CD4-positive, alpha-beta T cell treated with Interleukin-4 for 1 hour (primary cell): Measurements from ENCODE around the gene RBP3.

ENCODE experiments used
- DNase-seq, 2 donors: peaks; one replicate each; pipeline ENCODE4 v3.0.0-alpha.2; 2020 to 2022

The RBP3 gene

GRCh38 chr10:47337310-47337709, 10.9 kb upstream of the RBP3 start:
- DNase-seq, result peak in 1 of 2 donors; percentile 3

DNA sequence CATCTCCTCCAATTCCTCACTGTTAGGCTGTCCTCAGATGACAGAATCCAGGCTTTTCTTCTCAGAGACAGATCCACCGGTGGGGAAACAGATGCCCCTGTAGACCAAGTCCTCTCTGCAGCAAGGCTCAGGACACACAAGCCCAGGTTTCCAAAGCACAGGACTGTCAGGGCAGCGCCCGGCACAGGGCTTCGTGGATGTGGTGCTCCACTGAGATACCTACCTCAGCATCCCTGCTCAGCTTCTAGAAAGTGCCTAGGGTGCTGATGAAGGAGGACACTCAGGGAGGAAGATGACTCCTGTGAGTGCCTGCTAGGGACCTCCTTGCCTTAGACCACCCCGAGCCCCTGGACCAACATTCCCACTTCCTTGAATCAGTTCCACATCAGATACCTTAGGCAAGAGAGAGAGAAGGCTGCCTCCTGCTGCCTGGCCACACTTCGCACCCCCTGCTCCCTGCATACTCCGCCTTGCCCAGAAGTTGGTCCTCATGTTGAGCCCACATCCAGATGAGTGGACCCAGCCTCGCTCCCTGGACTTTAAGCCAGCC, 8.9 kb upstream of the RBP3 start:
- DNase-seq, result no peak

DNA sequence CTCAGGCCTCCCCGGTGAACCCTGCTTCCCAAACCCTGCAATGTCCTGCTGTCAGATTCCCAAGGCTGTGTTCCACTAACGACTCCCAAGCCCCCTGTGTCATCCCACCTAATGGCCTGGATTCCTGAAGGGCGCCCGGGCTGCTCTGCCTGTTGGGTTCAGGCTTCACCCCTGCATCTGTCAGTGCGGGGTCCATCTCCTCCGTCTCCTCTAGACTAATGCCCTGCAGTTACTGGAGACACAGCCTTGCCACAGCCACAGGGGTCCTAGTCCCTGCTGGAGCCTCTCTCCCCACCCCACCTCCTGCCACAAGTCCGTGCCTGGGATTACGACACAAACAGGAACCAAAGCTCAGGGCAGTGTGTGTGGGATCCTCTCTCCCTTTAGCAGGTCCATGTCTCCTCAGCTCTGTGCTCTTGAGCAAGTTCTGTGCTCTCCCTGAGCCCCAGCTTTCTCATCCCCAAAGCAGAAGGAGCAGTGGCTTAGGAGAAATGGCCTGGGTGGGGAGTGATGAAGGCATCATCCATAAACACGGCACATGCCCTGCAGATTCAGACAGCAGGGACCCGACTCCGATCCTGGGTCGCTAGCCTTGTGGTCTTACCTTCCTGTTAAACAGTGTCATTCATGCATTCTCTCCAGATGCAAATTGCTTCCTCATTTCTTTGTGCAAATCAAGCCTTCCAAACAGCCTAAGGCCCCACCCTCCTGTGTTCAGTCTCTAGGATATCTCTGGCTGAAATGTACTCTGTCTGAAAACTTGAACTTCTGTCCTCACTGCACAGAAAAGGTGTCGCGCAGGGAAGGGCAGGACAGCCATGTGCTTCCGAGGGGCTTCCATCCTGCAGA, 8.2 kb upstream of the RBP3 start:
- DNase-seq, result peak in 1 of 2 donors; percentile 8

DNA sequence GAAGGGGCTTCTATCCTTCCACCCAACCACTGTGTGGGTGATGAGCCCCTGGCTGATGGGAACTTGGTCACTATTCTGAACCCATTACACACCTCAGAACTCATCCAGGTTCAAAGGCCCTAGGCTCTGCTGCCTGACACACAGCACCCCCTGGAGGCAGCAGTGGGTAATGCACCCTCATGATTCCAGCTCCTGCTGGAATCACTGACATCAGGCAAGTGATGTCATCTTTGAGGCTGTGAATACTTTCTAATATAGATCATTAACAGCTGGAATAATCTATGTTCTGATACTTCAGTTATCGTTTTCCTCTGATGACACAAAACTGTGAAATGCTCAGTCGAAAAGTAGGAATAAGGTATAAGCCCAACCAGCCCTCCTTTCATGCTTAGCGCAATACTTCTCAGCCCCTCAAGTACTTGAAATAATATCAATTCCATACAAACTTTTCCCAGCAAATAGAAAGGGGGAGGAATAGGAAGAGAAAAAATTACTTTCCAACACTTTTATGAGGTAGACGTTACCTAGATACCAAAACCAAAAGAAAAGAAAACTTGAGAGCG, 7.5 kb upstream of the RBP3 start:
- peak; percentile 51 to 63 for DNase-seq

GRCh38 chr10:47344996-47345870, 2.9 kb upstream of the RBP3 start:
- no peak for DNase-seq

GRCh38 chr10:47346581-47347302, 1.4 kb upstream of the RBP3 start:
- no peak for DNase-seq

GRCh38 chr10:47347303-47347675, 874 bp upstream of the RBP3 start:
- no peak for DNase-seq

DNA sequence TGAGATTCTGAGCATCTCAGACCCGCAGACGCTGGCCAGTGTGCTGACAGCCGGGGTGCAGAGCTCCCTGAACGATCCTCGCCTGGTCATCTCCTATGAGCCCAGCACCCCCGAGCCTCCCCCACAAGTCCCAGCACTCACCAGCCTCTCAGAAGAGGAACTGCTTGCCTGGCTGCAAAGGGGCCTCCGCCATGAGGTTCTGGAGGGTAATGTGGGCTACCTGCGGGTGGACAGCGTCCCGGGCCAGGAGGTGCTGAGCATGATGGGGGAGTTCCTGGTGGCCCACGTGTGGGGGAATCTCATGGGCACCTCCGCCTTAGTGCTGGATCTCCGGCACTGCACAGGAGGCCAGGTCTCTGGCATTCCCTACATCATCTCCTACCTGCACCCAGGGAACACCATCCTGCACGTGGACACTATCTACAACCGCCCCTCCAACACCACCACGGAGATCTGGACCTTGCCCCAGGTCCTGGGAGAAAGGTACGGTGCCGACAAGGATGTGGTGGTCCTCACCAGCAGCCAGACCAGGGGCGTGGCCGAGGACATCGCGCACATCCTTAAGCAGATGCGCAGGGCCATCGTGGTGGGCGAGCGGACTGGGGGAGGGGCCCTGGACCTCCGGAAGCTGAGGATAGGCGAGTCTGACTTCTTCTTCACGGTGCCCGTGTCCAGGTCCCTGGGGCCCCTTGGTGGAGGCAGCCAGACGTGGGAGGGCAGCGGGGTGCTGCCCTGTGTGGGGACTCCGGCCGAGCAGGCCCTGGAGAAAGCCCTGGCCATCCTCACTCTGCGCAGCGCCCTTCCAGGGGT, 703 bp downstream of the RBP3 start:
- no peak for DNase-seq

DNA sequence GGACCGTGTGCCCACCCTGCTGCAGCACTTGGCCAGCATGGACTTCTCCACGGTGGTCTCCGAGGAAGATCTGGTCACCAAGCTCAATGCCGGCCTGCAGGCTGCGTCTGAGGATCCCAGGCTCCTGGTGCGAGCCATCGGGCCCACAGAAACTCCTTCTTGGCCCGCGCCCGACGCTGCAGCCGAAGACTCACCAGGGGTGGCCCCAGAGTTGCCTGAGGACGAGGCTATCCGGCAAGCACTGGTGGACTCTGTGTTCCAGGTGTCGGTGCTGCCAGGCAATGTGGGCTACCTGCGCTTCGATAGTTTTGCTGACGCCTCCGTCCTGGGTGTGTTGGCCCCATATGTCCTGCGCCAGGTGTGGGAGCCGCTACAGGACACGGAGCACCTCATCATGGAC, 1.4 kb downstream of the RBP3 start:
- DNase-seq, result no peak

DNA sequence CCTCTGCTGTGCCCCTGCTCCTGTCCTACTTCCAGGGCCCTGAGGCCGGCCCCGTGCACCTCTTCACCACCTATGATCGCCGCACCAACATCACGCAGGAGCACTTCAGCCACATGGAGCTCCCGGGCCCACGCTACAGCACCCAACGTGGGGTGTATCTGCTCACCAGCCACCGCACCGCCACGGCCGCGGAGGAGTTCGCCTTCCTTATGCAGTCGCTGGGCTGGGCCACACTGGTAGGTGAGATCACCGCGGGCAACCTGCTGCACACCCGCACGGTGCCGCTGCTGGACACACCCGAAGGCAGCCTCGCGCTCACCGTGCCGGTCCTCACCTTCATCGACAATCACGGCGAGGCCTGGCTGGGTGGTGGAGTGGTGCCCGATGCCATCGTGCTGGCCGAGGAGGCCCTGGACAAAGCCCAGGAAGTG, 1.8 kb downstream of the RBP3 start:
- DNase-seq, result no peak

GRCh38 chr10:47350671-47351640, 2.8 kb downstream of the RBP3 start:
- DNase-seq, result no peak

GRCh38 chr10:47351899-47352815, 4.0 kb downstream of the RBP3 start:
- DNase-seq, result no peak

DNA sequence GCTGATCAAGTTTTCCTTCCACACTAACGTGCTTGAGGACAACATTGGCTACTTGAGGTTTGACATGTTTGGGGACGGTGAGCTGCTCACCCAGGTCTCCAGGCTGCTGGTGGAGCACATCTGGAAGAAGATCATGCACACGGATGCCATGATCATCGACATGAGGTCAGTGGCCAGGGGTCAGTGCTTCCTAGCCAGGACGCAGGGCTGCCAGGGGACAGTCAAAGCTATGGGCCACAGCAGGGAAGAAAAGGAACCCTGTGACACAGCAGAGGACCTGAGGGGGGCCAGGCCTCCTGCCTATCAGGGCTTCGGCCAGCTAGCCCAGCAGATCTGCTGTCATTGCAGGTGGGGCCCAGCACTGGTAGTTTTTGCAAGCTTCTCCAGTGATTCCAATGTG, 5.2 kb downstream of the RBP3 start:
- DNase-seq, result no peak

DNA sequence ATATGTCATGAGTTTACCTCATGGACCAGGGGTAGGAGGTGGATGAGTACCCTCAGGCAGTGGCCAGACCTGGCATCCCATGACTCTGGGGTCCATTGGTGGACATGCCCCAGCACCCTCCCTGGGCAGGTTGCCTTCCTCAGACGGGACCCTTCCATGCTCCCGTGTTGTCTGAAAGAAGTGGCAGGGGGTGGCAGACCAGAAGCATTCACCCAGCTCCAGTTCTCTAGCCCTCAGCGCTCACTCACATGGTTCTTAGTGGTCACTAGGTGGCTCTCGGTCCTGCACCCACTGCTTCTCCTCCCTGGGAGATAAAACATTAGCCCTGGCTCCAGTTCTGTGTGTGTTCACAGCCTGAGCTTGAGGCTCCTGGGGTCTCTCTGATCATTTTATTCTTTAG, 6.0 kb downstream of the RBP3 start:
- no peak for DNase-seq

DNA sequence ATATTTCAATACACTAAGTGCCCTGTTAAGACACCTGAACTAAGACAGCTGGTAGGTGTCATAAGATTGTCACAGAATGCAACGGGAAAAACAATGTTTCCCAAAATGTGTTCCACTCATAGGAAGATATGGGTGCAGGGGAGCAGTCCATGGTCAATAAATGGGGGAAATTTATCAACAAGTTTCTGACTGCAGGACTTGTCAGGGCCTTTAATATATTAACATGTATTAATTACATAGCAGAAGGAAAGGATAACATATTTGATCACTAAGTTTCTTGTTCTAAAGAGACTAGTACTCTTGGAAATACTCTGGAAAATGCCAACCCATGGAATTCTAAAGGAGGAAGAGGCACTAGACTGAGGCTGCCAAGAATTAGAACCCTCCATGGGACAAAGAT, 6.7 kb downstream of the RBP3 start:
- DNase-seq, result no peak

DNA sequence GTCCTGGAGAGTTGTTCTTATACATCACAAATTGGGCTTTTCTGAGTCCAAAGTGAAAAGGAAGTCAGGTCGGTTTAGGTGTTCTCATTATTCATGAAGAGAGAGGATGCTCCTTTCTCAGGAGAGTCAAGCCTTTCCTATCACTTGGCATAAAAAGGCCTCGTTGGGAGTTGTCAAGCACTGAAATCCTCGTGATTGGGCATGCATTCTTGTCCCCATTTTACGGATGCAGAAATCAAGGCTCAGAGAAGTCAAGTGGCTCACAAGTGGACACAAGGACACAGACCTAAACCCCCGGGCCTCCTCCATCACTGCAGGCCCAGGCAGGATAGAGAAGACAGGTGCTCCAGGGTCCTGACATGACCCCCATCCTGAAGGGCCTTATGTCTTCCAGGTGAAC, 8.5 kb downstream of the RBP3 start:
- DNase-seq, result no peak

GRCh38 chr10:47357131-47357582, 9.0 kb downstream of the RBP3 start:
- no peak for DNase-seq

DNA sequence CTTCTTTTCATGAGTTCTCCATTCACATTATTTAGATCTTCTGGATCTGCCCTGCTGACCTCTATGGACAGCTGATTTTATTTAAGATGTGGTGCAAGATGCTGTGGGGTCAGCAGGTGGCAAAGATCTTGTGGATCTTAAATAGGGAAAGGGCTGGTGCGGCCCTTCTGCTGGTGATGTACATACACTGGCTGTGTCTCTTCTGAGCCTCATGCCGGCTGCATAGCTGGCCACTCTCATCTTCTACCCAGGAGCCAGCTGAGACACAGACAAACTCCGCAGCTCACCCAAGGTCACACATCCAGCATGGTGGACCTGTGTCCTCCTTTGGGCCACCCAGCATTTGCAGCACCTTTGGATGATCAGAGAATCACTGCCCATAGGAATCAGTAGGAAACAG, 9.7 kb downstream of the RBP3 start:
- no peak for DNase-seq

- no peak for DNase-seq
Measured at GRCh38 chr10:47358457-47358856, 10.3 kb downstream of the RBP3 start.
